GM23248 (cell line): Measurements from ENCODE around the gene DLAT. TPM values are rescaled to one million over a fixed set of nuclear protein-coding genes. Genes with fewer than 3 reads are reported as not detected.

Experiments
- DNase-seq: peaks from one replicate; pipeline ENCODE4 v3.0.0-alpha.2; 2015
- H2AFZ ChIP-seq: fragments of 200-600 bp; sonication (generic); 2 replicates; pipeline ENCODE4 v1.6.1; 2016; ENCODE audit warnings: antibody characterized with exemption
- H3F3A ChIP-seq: fragments of 200-600 bp; sonication (generic); 2 replicates; pipeline ENCODE4 v1.6.1; 2016; ENCODE audit warnings: mild to moderate bottlenecking, antibody characterized with exemption, mixed run types; ENCODE audit not compliant: insufficient read depth
- H3K27ac ChIP-seq: fragments of 200-600 bp; sonication (generic); 2 replicates; pipeline ENCODE4 v1.5.1; 2016; ENCODE audit warnings: mild to moderate bottlenecking
- H3K27me3 ChIP-seq: fragments of 200-600 bp; sonication (generic); replicated peaks from 2 replicates; pipeline ENCODE4 v1.6.1; 2016; ENCODE audit warnings: mild to moderate bottlenecking; ENCODE audit not compliant: insufficient read depth
- H3K36me3 ChIP-seq: fragments of 200-600 bp; sonication (generic); 2 replicates; pipeline ENCODE4 v1.6.1; 2016; ENCODE audit warnings: low read depth, mild to moderate bottlenecking
- H3K4me1 ChIP-seq: fragments of 200-600 bp; sonication (generic); 2 replicates; pipeline ENCODE4 v1.6.1; 2016; ENCODE audit warnings: mild to moderate bottlenecking; ENCODE audit not compliant: insufficient read depth
- H3K4me2 ChIP-seq: fragments of 200-600 bp; sonication (generic); one replicate; pipeline ENCODE4 v1.6.1; 2016; ENCODE audit warnings: mild to moderate bottlenecking; ENCODE audit not compliant: unreplicated experiment
- H3K4me3 ChIP-seq: fragments of 200-600 bp; sonication (generic); 2 replicates; pipeline ENCODE4 v1.5.1; 2016; ENCODE audit warnings: mild to moderate bottlenecking
- H3K79me2 ChIP-seq: fragments of 200-600 bp; sonication (generic); 2 replicates; pipeline ENCODE4 v1.6.1; 2016; ENCODE audit warnings: mild to moderate bottlenecking; ENCODE audit not compliant: insufficient read depth
- H3K9ac ChIP-seq: fragments of 200-600 bp; sonication (generic); 2 replicates; pipeline ENCODE4 v1.6.1; 2016; ENCODE audit warnings: mild to moderate bottlenecking
- H3K9me2 ChIP-seq: fragments of 200-600 bp; sonication (generic); 2 replicates; pipeline ENCODE4 v1.6.1; 2016; ENCODE audit warnings: mixed run types, mild to moderate bottlenecking, moderate library complexity; ENCODE audit not compliant: insufficient read depth
- H3K9me3 ChIP-seq: fragments of 200-600 bp; sonication (generic); one replicate; pipeline ENCODE4 v1.6.1; 2017; ENCODE audit warnings: low read depth
- H4K20me1 ChIP-seq: fragments of 200-600 bp; sonication (generic); 2 replicates; pipeline ENCODE4 v1.6.0; 2016; ENCODE audit not compliant: insufficient read depth
- EZH2 ChIP-seq: fragments of 200-600 bp; sonication (generic); IDR thresholded peaks from 2 replicates; pipeline ENCODE4 v1.6.1; 2018; ENCODE audit warnings: antibody characterized with exemption, mild to moderate bottlenecking; ENCODE audit not compliant: insufficient read depth, poor library complexity, severe bottlenecking
- EZH2phosphoT487 ChIP-seq: fragments of 200-600 bp; sonication (generic); IDR thresholded peaks from 2 replicates; pipeline ENCODE4 v1.6.1; 2018; ENCODE audit warnings: antibody characterized with exemption, moderate library complexity, mild to moderate bottlenecking, low read depth; ENCODE audit not compliant: insufficient read depth
- whole genome bisulfite sequencing, 2 experiments: methylation state at CpG; one replicate each; pipeline ENCODE4 v1.1.6; 2015 to 2017; ENCODE audit warnings: low lambda C conversion rate in 2 of 2, low coverage in 1 of 2; ENCODE audit errors: missing lambda C conversion rate in 2 of 2; 5-methylcytosine and 5-hydroxymethylcytosine counted together
- in situ Hi-C: fragments of 300-500 bp; cut with MboI; formaldehyde crosslinking; loops from 2 replicates; pipeline ENCODE4 v1.15.0; 2020
- polyA plus RNA-seq: library from polyadenylated mRNA; unstranded; fragments of >200 nt; fragmentation: Nextera tagmentation; extraction: Ambion mirVana; gene quantifications from 2 replicates; pipeline ENCODE4 v1.2.1, GENCODE V29; 2016
- total RNA-seq: library from RNA; depleted of rRNA; stranded (reverse); fragments of >200 nt; shearing (Covaris generic); gene quantifications from 2 replicates; pipeline ENCODE4 v1.2.3, GENCODE V29; 2014

DLAT gene
- total and polyA plus RNA-seq, 2 experiments from 2014 or later, result 32.3 to 33.4 TPM

- DNase-seq, result no peak
- no peak for TF ChIP-seq EZH2
- no peak for TF ChIP-seq EZH2phosphoT487
- no peak overlapping the region for H2AFZ ChIP-seq
Measured at GRCh38 chr11:112062923-112063322, 37.7 kb downstream of the DLAT start.

GRCh38 chr11:112073941-112074811, 49.0 kb downstream of the DLAT start, which contains the start of the genes NKAPD1 and PIH1D2:
Gene NKAPD1 (plus strand): TSS chr11:112074299. CDS start chr11:112075575, 1,276 bp downstream.
Gene PIH1D2 (minus strand): TSS chr11:112074017. CDS start chr11:112073174, 843 bp downstream.
- peak within 1 kb of the TSS; percentile 97 for H3K9ac ChIP-seq
- H3K9me2 ChIP-seq, result no peaks in the 10 kb centered on the region
- peak within 1 kb of the TSS; percentile 94 for H3K4me2 ChIP-seq
- H3K79me2 ChIP-seq, result peaks cover 49% of the 10 kb centered on the region
- 0 out of 2 replicates have a peak, but pooled peaks cover 12% of the 10 kb centered on the region for H3F3A ChIP-seq
- no peaks in the 10 kb centered on the region for H4K20me1 ChIP-seq
- peak within 1 kb of the TSS; percentile 94 for H2AFZ ChIP-seq
- H3K36me3 ChIP-seq, result peaks cover 33% of the 10 kb centered on the region
- peaks cover 16% of the 10 kb centered on the region; the same call in 1 of the 2 replicates for H3K4me1 ChIP-seq
- TF ChIP-seq EZH2phosphoT487, result no peak
- TF ChIP-seq EZH2, result no peak
- WGBS, 2 experiments, result 1% methylated on average over 42 to 43 of the region's 43 CpGs
- H3K4me3 ChIP-seq, result peak within 1 kb of the TSS; percentile 98
- in situ Hi-C loops, result no loop called here
- H3K9me3 ChIP-seq, result no peaks in the 10 kb centered on the region
- peak within 1 kb of the TSS; percentile 93 for H3K27ac ChIP-seq
- no peaks in the 10 kb centered on the region for H3K27me3 ChIP-seq
- peak; percentile 90 for DNase-seq

More at GRCh38 chr11:112062923-112063322, 37.7 kb downstream of the DLAT start:
- Histone ChIP-seq H3K27me3 (no peaks in the 10 kb centered on the region), H3K4me2 (no peak overlapping the region), H3K9me2 (no peaks in the 10 kb centered on the region), H3K27ac (no peak overlapping the region), H3K4me1 (no peaks in the 10 kb centered on the region), H3K79me2 (no peaks in the 10 kb centered on the region), H4K20me1 (no peaks in the 10 kb centered on the region), H3K9ac (no peak overlapping the region), H3F3A (no peaks in the 10 kb centered on the region), H3K9me3 (no peaks in the 10 kb centered on the region), H3K36me3 (peaks cover 25% of the 10 kb centered on the region), H3K4me3 (no peak overlapping the region)
- 97 to 100% methylated on average over 1 of the region's 1 CpG for WGBS, 2 experiments
- in situ Hi-C loops, result no loop called here

- H3K9ac ChIP-seq, result peak overlapping the region; percentile 76
- H3K9me3 ChIP-seq, result no peaks in the 10 kb centered on the region
- H4K20me1 ChIP-seq, result no peaks in the 10 kb centered on the region
- no peaks in the 10 kb centered on the region for H3K9me2 ChIP-seq
- no peak overlapping the region for H2AFZ ChIP-seq
- peaks cover 65% of the 10 kb centered on the region for H3K79me2 ChIP-seq
- peak; percentile 88 for DNase-seq
- no peaks in the 10 kb centered on the region for H3K27me3 ChIP-seq
- no peak overlapping the region for H3K4me3 ChIP-seq
- WGBS, 2 experiments, result 48 to 52% methylated on average over 4 of the region's 4 CpGs
- H3K4me2 ChIP-seq, result peak overlapping the region; percentile 56
- H3K4me1 ChIP-seq, result peaks cover 26% of the 10 kb centered on the region
- peaks cover 53% of the 10 kb centered on the region for H3K36me3 ChIP-seq
- in situ Hi-C loops, result no loop called here
- H3F3A ChIP-seq, result peaks cover 61% of the 10 kb centered on the region
- no peak for TF ChIP-seq EZH2
- TF ChIP-seq EZH2phosphoT487, result no peak
- H3K27ac ChIP-seq, result peak overlapping the region; percentile 95
Measured at GRCh38 chr11:112082729-112083128, 57.5 kb downstream of the DLAT start.

GRCh38 chr11:112085822-112086421, 60.7 kb downstream of the DLAT start:
- H3K9me3 ChIP-seq, result no peaks in the 10 kb centered on the region
- 0 to 2% methylated on average over 19 of the region's 19 CpGs for WGBS, 2 experiments
- no peaks in the 10 kb centered on the region for H3K9me2 ChIP-seq
- in situ Hi-C loops, result no loop called here
- peaks cover 45% of the 10 kb centered on the region for H3F3A ChIP-seq
- H4K20me1 ChIP-seq, result no peaks in the 10 kb centered on the region
- H3K4me2 ChIP-seq, result peak overlapping the region; percentile 95
- TF ChIP-seq EZH2, result no peak
- no peak for TF ChIP-seq EZH2phosphoT487
- peaks cover 75% of the 10 kb centered on the region for H3K79me2 ChIP-seq
- peak overlapping the region; percentile 95 for H2AFZ ChIP-seq
- H3K9ac ChIP-seq, result peak overlapping the region; percentile 86
- H3K4me3 ChIP-seq, result peak overlapping the region; percentile 88
- peak overlapping the region; percentile 45 for H3K27ac ChIP-seq
- no peaks in the 10 kb centered on the region for H3K27me3 ChIP-seq
- peak; percentile 69 for DNase-seq
- H3K36me3 ChIP-seq, result peaks cover 62% of the 10 kb centered on the region
- peaks cover 28% of the 10 kb centered on the region for H3K4me1 ChIP-seq
